Measurements from ENCODE around the gene GUCY2C.

The GUCY2C gene

GRCh38 chr12:14654416-14654815, 42.0 kb downstream of the GUCY2C start:
- Histone ChIP-seq H3K36me3 (ENCODE audit: control insufficient read depth, insufficient read depth, low read length) (no peaks in the 10 kb centered on the region), H3K27me3 (ENCODE audit: control insufficient read depth, insufficient read depth, low read length) (no peaks in the 10 kb centered on the region), H3K4me3 (ENCODE audit: low read depth, low read length) (no peak overlapping the region), H3K4me1 (ENCODE audit: control insufficient read depth, insufficient read depth, low read length) (0 out of 2 replicates have a peak, but pooled peaks cover 3% of the 10 kb centered on the region), H3K9ac (ENCODE audit: low read length) (no peak overlapping the region), H3K9me3 (ENCODE audit: control insufficient read depth, insufficient read depth, low read depth, low read length) (no peaks in the 10 kb centered on the region), H3K27ac (ENCODE audit: low read depth, low read length) (no peak overlapping the region)

GRCh38 chr12:14652483-14652882, 43.9 kb downstream of the GUCY2C start:
- H3K4me3 ChIP-seq (ENCODE audit: low read depth, low read length), result no peak overlapping the region
- H3K27ac ChIP-seq (ENCODE audit: low read depth, low read length), result no peak overlapping the region
- H3K36me3 ChIP-seq (ENCODE audit: control insufficient read depth, insufficient read depth, low read length), result no peaks in the 10 kb centered on the region
- H3K27me3 ChIP-seq (ENCODE audit: control insufficient read depth, insufficient read depth, low read length), result no peaks in the 10 kb centered on the region
- no peaks in the 10 kb centered on the region for H3K9me3 ChIP-seq (ENCODE audit: control insufficient read depth, insufficient read depth, low read depth, low read length)
- H3K4me1 ChIP-seq (ENCODE audit: control insufficient read depth, insufficient read depth, low read length), result 0 out of 2 replicates have a peak, but pooled peaks cover 3% of the 10 kb centered on the region
- H3K9ac ChIP-seq (ENCODE audit: low read length), result no peak overlapping the region

- H3K9me3 ChIP-seq (ENCODE audit: control insufficient read depth, insufficient read depth, low read depth, low read length), result no peaks in the 10 kb centered on the region
- H3K27me3 ChIP-seq (ENCODE audit: control insufficient read depth, insufficient read depth, low read length), result no peaks in the 10 kb centered on the region
- H3K4me1 ChIP-seq (ENCODE audit: control insufficient read depth, insufficient read depth, low read length), result 0 out of 2 replicates have a peak, but pooled peaks cover 3% of the 10 kb centered on the region
- H3K27ac ChIP-seq (ENCODE audit: low read depth, low read length), result no peak overlapping the region
- H3K4me3 ChIP-seq (ENCODE audit: low read depth, low read length), result no peak overlapping the region
- H3K9ac ChIP-seq (ENCODE audit: low read length), result no peak overlapping the region
- no peaks in the 10 kb centered on the region for H3K36me3 ChIP-seq (ENCODE audit: control insufficient read depth, insufficient read depth, low read length)
These were observed 45.0 kb downstream of the GUCY2C start for GRCh38 chr12:14651371-14651770.

- H3K36me3 ChIP-seq (ENCODE audit: control insufficient read depth, insufficient read depth, low read length), result no peaks in the 10 kb centered on the region
- no peak overlapping the region for H3K4me3 ChIP-seq (ENCODE audit: low read depth, low read length)
- H3K9ac ChIP-seq (ENCODE audit: low read length), result no peak overlapping the region
- H3K27me3 ChIP-seq (ENCODE audit: control insufficient read depth, insufficient read depth, low read length), result no peaks in the 10 kb centered on the region
- H3K27ac ChIP-seq (ENCODE audit: low read depth, low read length), result no peak overlapping the region
- H3K9me3 ChIP-seq (ENCODE audit: control insufficient read depth, insufficient read depth, low read depth, low read length), result no peaks in the 10 kb centered on the region
- H3K4me1 ChIP-seq (ENCODE audit: control insufficient read depth, insufficient read depth, low read length), result 0 out of 2 replicates have a peak, but pooled peaks cover 3% of the 10 kb centered on the region
These were observed 45.6 kb downstream of the GUCY2C start for GRCh38 chr12:14650789-14651188.

- H3K27ac ChIP-seq (ENCODE audit: low read depth, low read length), result no peak overlapping the region
- H3K4me1 ChIP-seq (ENCODE audit: control insufficient read depth, insufficient read depth, low read length), result 0 out of 2 replicates have a peak, but pooled peaks cover 3% of the 10 kb centered on the region
- no peak overlapping the region for H3K9ac ChIP-seq (ENCODE audit: low read length)
- H3K36me3 ChIP-seq (ENCODE audit: control insufficient read depth, insufficient read depth, low read length), result no peaks in the 10 kb centered on the region
- no peak overlapping the region for H3K4me3 ChIP-seq (ENCODE audit: low read depth, low read length)
- H3K9me3 ChIP-seq (ENCODE audit: control insufficient read depth, insufficient read depth, low read depth, low read length), result no peaks in the 10 kb centered on the region
- H3K27me3 ChIP-seq (ENCODE audit: control insufficient read depth, insufficient read depth, low read length), result no peaks in the 10 kb centered on the region
These were observed 49.2 kb downstream of the GUCY2C start for GRCh38 chr12:14647028-14647750.

GRCh38 chr12:14643251-14643650, 53.1 kb downstream of the GUCY2C start:
- Histone ChIP-seq H3K27ac (ENCODE audit: low read depth, low read length) (no peak overlapping the region), H3K4me1 (ENCODE audit: control insufficient read depth, insufficient read depth, low read length) (no peaks in the 10 kb centered on the region), H3K9ac (ENCODE audit: low read length) (no peak overlapping the region), H3K36me3 (ENCODE audit: control insufficient read depth, insufficient read depth, low read length) (no peaks in the 10 kb centered on the region), H3K9me3 (ENCODE audit: control insufficient read depth, insufficient read depth, low read depth, low read length) (no peaks in the 10 kb centered on the region), H3K27me3 (ENCODE audit: control insufficient read depth, insufficient read depth, low read length) (no peaks in the 10 kb centered on the region), H3K4me3 (ENCODE audit: low read depth, low read length) (no peak overlapping the region)

- H3K4me1 ChIP-seq (ENCODE audit: control insufficient read depth, insufficient read depth, low read length), result no peaks in the 10 kb centered on the region; the same call in 1 of the 2 replicates
- no peak overlapping the region for H3K27ac ChIP-seq (ENCODE audit: low read depth, low read length)
- peaks cover 4% of the 10 kb centered on the region; the same call in 1 of the 2 replicates for H3K9me3 ChIP-seq (ENCODE audit: control insufficient read depth, insufficient read depth, low read depth, low read length)
- no peak overlapping the region for H3K9ac ChIP-seq (ENCODE audit: low read length)
- no peaks in the 10 kb centered on the region for H3K36me3 ChIP-seq (ENCODE audit: control insufficient read depth, insufficient read depth, low read length)
- H3K4me3 ChIP-seq (ENCODE audit: low read depth, low read length), result no peak overlapping the region
- no peaks in the 10 kb centered on the region for H3K27me3 ChIP-seq (ENCODE audit: control insufficient read depth, insufficient read depth, low read length)
These were observed 58.3 kb downstream of the GUCY2C start for GRCh38 chr12:14638066-14638465.

GRCh38 chr12:14635776-14636175, 60.6 kb downstream of the GUCY2C start:
- Histone ChIP-seq H3K4me3 (ENCODE audit: low read depth, low read length) (no peak overlapping the region), H3K4me1 (ENCODE audit: control insufficient read depth, insufficient read depth, low read length) (no peaks in the 10 kb centered on the region; the same call in 1 of the 2 replicates), H3K36me3 (ENCODE audit: control insufficient read depth, insufficient read depth, low read length) (no peaks in the 10 kb centered on the region), H3K9ac (ENCODE audit: low read length) (no peak overlapping the region), H3K9me3 (ENCODE audit: control insufficient read depth, insufficient read depth, low read depth, low read length) (peaks cover 4% of the 10 kb centered on the region; the same call in 1 of the 2 replicates), H3K27me3 (ENCODE audit: control insufficient read depth, insufficient read depth, low read length) (no peaks in the 10 kb centered on the region), H3K27ac (ENCODE audit: low read depth, low read length) (no peak overlapping the region)

GRCh38 chr12:14630793-14631192, 65.6 kb downstream of the GUCY2C start:
- Histone ChIP-seq H3K9me3 (ENCODE audit: control insufficient read depth, insufficient read depth, low read depth, low read length) (no peaks in the 10 kb centered on the region), H3K4me3 (ENCODE audit: low read depth, low read length) (no peak overlapping the region), H3K27me3 (ENCODE audit: control insufficient read depth, insufficient read depth, low read length) (no peaks in the 10 kb centered on the region), H3K4me1 (ENCODE audit: control insufficient read depth, insufficient read depth, low read length) (peaks cover 5% of the 10 kb centered on the region; the same call in 1 of the 2 replicates), H3K9ac (ENCODE audit: low read length) (no peak overlapping the region), H3K36me3 (ENCODE audit: control insufficient read depth, insufficient read depth, low read length) (no peaks in the 10 kb centered on the region), H3K27ac (ENCODE audit: low read depth, low read length) (no peak overlapping the region)

- Histone ChIP-seq H3K36me3 (ENCODE audit: control insufficient read depth, insufficient read depth, low read length) (no peaks in the 10 kb centered on the region), H3K9ac (ENCODE audit: low read length) (no peak overlapping the region), H3K4me1 (ENCODE audit: control insufficient read depth, insufficient read depth, low read length) (peaks cover 5% of the 10 kb centered on the region; the same call in 1 of the 2 replicates), H3K4me3 (ENCODE audit: low read depth, low read length) (no peak overlapping the region), H3K9me3 (ENCODE audit: control insufficient read depth, insufficient read depth, low read depth, low read length) (no peaks in the 10 kb centered on the region), H3K27ac (ENCODE audit: low read depth, low read length) (no peak overlapping the region), H3K27me3 (ENCODE audit: control insufficient read depth, insufficient read depth, low read length) (no peaks in the 10 kb centered on the region)
These were observed 66.3 kb downstream of the GUCY2C start for GRCh38 chr12:14629832-14630710.

GRCh38 chr12:14628771-14629170, 67.6 kb downstream of the GUCY2C start:
- Histone ChIP-seq H3K4me3 (ENCODE audit: low read depth, low read length) (no peak overlapping the region), H3K36me3 (ENCODE audit: control insufficient read depth, insufficient read depth, low read length) (no peaks in the 10 kb centered on the region), H3K9ac (ENCODE audit: low read length) (no peak overlapping the region), H3K4me1 (ENCODE audit: control insufficient read depth, insufficient read depth, low read length) (0 out of 2 replicates have a peak, but pooled peaks cover 5% of the 10 kb centered on the region), H3K27ac (ENCODE audit: low read depth, low read length) (no peak overlapping the region), H3K27me3 (ENCODE audit: control insufficient read depth, insufficient read depth, low read length) (no peaks in the 10 kb centered on the region), H3K9me3 (ENCODE audit: control insufficient read depth, insufficient read depth, low read depth, low read length) (no peaks in the 10 kb centered on the region)

All from HUES6 (cell line).